ENCODE measurements around the gene TAGLN. TPM values are rescaled to one million over a fixed set of nuclear protein-coding genes. Genes with fewer than 3 reads are reported as not detected.
A peak's percentile ranks its signal among the peaks of the same experiment; 100 is the strongest.

The TAGLN gene
- total and polyA plus RNA-seq, 2 donors: 2,727 to 17,163 TPM

GRCh38 chr11:117220568-117220967 is 21.4 kb downstream of the TAGLN start:
- Histone ChIP-seq H3K4me1 (ENCODE audit: insufficient read depth) (no peaks in the 10 kb centered on the region), H3K36me3 (ENCODE audit: insufficient read depth) (no peaks in the 10 kb centered on the region), H3K27ac (ENCODE audit: low read depth) (peak overlapping the region; percentile 11), H3K4me3 (ENCODE audit: low read depth, low read length) (no peak overlapping the region)
- WGBS: 30% methylated on average over 9 of the region's 9 CpGs
- no peak for DNase-seq (ENCODE audit: extremely low spot score)

- Histone ChIP-seq H3K27ac (ENCODE audit: low read depth) (peak overlapping the region; percentile 65), H3K4me1 (ENCODE audit: insufficient read depth) (no peaks in the 10 kb centered on the region), H3K4me3 (ENCODE audit: low read depth, low read length) (no peak overlapping the region), H3K36me3 (ENCODE audit: insufficient read depth) (no peaks in the 10 kb centered on the region)
- no peak for DNase-seq (ENCODE audit: extremely low spot score)
- WGBS: 45% methylated on average over 7 of the region's 7 CpGs
These were observed 22.0 kb downstream of the TAGLN start for GRCh38 chr11:117220999-117221774.

- Histone ChIP-seq H3K36me3 (ENCODE audit: insufficient read depth) (no peaks in the 10 kb centered on the region), H3K4me1 (ENCODE audit: insufficient read depth) (no peaks in the 10 kb centered on the region), H3K27ac (ENCODE audit: low read depth) (peak overlapping the region; percentile 65), H3K4me3 (ENCODE audit: low read depth, low read length) (no peak overlapping the region)
- DNase-seq (ENCODE audit: extremely low spot score): no peak
- 22% methylated on average over 7 of the region's 7 CpGs for WGBS
These were observed 22.8 kb downstream of the TAGLN start for GRCh38 chr11:117221775-117222517.

GRCh38 chr11:117222991-117223740 is 24.0 kb downstream of the TAGLN start:
- H3K4me1 ChIP-seq (ENCODE audit: insufficient read depth): no peaks in the 10 kb centered on the region
- H3K36me3 ChIP-seq (ENCODE audit: insufficient read depth): no peaks in the 10 kb centered on the region
- no peak for DNase-seq (ENCODE audit: extremely low spot score)
- WGBS: 87% methylated on average over 14 of the region's 14 CpGs
- H3K27ac ChIP-seq (ENCODE audit: low read depth): no peak overlapping the region
- no peak overlapping the region for H3K4me3 ChIP-seq (ENCODE audit: low read depth, low read length)

- H3K27ac ChIP-seq (ENCODE audit: low read depth): no peak overlapping the region
These were observed 24.8 kb downstream of the TAGLN start for GRCh38 chr11:117223741-117224689.

GRCh38 chr11:117225553-117226170 is 26.5 kb downstream of the TAGLN start:
- no peak for DNase-seq (ENCODE audit: extremely low spot score)

More at GRCh38 chr11:117223741-117224689, 24.8 kb downstream of the TAGLN start:
- H3K4me3 ChIP-seq (ENCODE audit: low read depth, low read length): no peak overlapping the region
- whole genome bisulfite sequencing: 77% methylated on average over 17 of the region's 17 CpGs
- H3K4me1 ChIP-seq (ENCODE audit: insufficient read depth): no peaks in the 10 kb centered on the region
- DNase-seq (ENCODE audit: extremely low spot score): no peak
- no peaks in the 10 kb centered on the region for H3K36me3 ChIP-seq (ENCODE audit: insufficient read depth)

GRCh38 chr11:117226388-117227385 is 27.5 kb downstream of the TAGLN start:
- H3K27ac ChIP-seq (ENCODE audit: low read depth): no peak overlapping the region
- 65% methylated on average over 19 of the region's 19 CpGs for WGBS
- H3K4me1 ChIP-seq (ENCODE audit: insufficient read depth): no peaks in the 10 kb centered on the region
- H3K4me3 ChIP-seq (ENCODE audit: low read depth, low read length): no peak overlapping the region
- DNase-seq (ENCODE audit: extremely low spot score): peak; percentile 41
- H3K36me3 ChIP-seq (ENCODE audit: insufficient read depth): no peaks in the 10 kb centered on the region

More at GRCh38 chr11:117225553-117226170, 26.5 kb downstream of the TAGLN start:
- Histone ChIP-seq H3K36me3 (ENCODE audit: insufficient read depth) (no peaks in the 10 kb centered on the region), H3K4me3 (ENCODE audit: low read depth, low read length) (no peak overlapping the region), H3K4me1 (ENCODE audit: insufficient read depth) (no peaks in the 10 kb centered on the region), H3K27ac (ENCODE audit: low read depth) (no peak overlapping the region)
- WGBS: 93% methylated on average over 9 of the region's 9 CpGs

GRCh38 chr11:117228091-117228490 is 28.9 kb downstream of the TAGLN start:
- Histone ChIP-seq H3K27ac (ENCODE audit: low read depth) (no peak overlapping the region), H3K4me3 (ENCODE audit: low read depth, low read length) (no peak overlapping the region), H3K36me3 (ENCODE audit: insufficient read depth) (no peaks in the 10 kb centered on the region), H3K4me1 (ENCODE audit: insufficient read depth) (no peaks in the 10 kb centered on the region)
- 92% methylated on average over 11 of the region's 11 CpGs for WGBS
- DNase-seq (ENCODE audit: extremely low spot score): no peak

- Histone ChIP-seq H3K4me3 (ENCODE audit: low read depth, low read length) (no peak overlapping the region), H3K4me1 (ENCODE audit: insufficient read depth) (no peaks in the 10 kb centered on the region), H3K27ac (ENCODE audit: low read depth) (no peak overlapping the region), H3K36me3 (ENCODE audit: insufficient read depth) (no peaks in the 10 kb centered on the region)
- WGBS: 95% methylated on average over 12 of the region's 12 CpGs
- no peak for DNase-seq (ENCODE audit: extremely low spot score)
These were observed 30.2 kb downstream of the TAGLN start for GRCh38 chr11:117229411-117229810.

GRCh38 chr11:117229931-117230285 is 30.7 kb downstream of the TAGLN start:
- H3K4me1 ChIP-seq (ENCODE audit: insufficient read depth): no peaks in the 10 kb centered on the region
- H3K4me3 ChIP-seq (ENCODE audit: low read depth, low read length): no peak overlapping the region
- 82% methylated on average over 5 of the region's 5 CpGs for WGBS
- DNase-seq (ENCODE audit: extremely low spot score): no peak
- H3K27ac ChIP-seq (ENCODE audit: low read depth): no peak overlapping the region
- no peaks in the 10 kb centered on the region for H3K36me3 ChIP-seq (ENCODE audit: insufficient read depth)

GRCh38 chr11:117230286-117230961 is 31.3 kb downstream of the TAGLN start:
- Histone ChIP-seq H3K27ac (ENCODE audit: low read depth) (no peak overlapping the region), H3K4me3 (ENCODE audit: low read depth, low read length) (no peak overlapping the region), H3K4me1 (ENCODE audit: insufficient read depth) (no peaks in the 10 kb centered on the region), H3K36me3 (ENCODE audit: insufficient read depth) (no peaks in the 10 kb centered on the region)
- WGBS: 76% methylated on average over 12 of the region's 12 CpGs
- DNase-seq (ENCODE audit: extremely low spot score): no peak

Data from urinary bladder (tissue), 4 donors.